CD4-positive, alpha-beta T cell treated with Interleukin-1 beta for 1 hour (primary cell): ENCODE results near the gene NTNG1.

Source experiments
- DNase-seq, 2 donors: peaks; one replicate each; pipeline ENCODE4 v3.0.0-alpha.2; 2020 to 2022

Gene NTNG1

DNA sequence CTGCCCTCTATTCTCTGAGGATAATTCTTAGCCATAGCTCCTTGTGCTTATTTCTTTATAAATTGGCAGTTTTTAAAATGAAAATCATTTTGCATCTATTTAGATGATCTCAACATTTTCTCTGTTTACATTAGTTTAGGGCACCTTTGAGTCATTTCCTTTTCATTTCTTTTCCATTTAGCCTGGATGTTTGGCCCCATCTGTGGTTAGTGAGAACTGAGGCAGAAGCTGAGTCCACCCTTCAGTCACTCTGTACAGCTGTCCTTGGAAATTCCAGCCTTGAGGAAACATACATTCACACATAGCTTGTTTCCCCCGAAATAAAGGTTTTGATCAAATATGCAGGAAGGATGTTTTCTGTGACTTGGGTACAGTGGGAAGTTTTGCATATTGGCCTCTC, 123.7 kb downstream of the NTNG1 start:
- DNase-seq, result no peak

DNA sequence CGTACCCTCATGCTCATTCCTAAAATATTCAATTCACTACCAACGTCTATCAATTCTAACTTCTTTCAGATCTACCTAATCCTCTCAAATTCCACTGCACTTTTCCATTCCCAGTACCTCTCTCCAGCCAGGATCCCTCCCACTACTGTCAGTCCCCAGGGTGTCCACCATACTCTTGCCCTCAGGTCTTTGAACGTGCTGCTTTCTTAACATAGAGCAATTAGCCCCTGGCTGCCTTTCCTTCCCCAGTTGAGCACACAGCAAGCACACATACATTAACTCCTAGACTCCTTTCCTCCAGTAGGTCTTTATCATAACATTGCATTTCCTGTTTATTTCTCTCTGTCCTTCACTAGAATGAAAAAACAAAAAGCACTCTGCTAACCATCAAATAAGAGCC, 126.7 kb downstream of the NTNG1 start:
- DNase-seq, result no peak

DNA sequence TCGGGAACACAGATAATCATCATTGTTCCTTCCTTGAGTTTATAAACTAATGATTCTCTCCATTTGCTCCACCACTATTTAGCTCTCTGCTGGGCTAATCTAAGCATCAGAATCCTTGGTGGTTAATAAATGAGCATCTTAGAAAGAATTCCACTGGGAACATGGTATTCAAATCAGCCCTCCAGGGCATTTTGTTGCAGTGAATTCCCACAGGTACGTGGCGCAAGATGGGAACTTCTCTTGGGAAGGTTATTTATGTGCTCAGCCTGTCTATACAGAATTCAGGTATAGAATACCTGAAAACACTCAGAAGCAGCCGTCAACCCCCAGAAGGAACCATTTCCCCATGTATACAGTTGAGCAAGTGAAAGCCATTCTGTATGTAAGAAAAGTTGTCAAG, 131.5 kb downstream of the NTNG1 start:
- DNase-seq, result no peak

- DNase-seq, result no peak
These were observed 132.7 kb downstream of the NTNG1 start for GRCh38 chr1:107273515-107273914.

GRCh38 chr1:107274227-107274626, 133.4 kb downstream of the NTNG1 start:
- no peak for DNase-seq

DNA sequence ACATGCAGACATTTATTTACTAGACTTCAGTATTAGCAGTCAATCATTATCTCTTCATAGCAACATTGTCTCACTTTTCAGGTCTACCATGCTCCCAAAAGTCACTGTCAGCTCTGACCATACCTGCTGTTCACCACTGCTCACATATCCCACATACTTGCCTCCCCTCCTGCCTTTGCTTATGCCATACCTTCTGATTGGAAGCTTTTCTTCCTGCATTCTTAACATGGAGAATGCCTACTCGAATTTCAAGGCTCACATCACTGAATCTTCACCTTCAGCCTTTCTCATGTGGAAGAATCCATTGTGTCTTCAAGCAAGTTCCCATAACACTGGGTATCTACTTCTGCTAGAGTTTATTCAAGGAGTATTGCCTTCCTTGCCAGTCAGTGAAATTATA, 135.4 kb downstream of the NTNG1 start:
- no peak for DNase-seq

GRCh38 chr1:107277022-107277421, 136.2 kb downstream of the NTNG1 start:
- DNase-seq, result no peak

- DNase-seq, result no peak
These were observed 145.3 kb downstream of the NTNG1 start for GRCh38 chr1:107286125-107286524.

DNA sequence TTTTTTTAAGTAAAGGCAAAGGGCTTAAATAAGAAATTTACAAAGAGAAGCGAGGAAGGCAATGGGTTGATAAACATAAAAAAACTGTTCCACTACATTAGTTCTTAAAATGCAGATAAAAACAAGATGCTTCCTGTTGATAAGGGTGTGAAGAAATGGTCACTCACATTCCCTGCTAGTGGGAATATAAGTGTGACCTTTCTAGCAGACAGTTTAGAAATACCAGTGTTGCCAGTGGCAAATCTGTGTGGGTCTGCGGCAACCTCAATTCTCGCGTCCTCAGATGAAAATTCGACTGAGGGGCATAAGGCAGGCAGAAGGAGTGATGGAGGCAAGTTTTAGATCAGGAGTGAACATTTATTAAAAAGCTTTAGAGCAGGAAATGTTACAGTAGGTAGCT, 151.1 kb downstream of the NTNG1 start:
- no peak for DNase-seq

GRCh38 chr1:107293901-107294613, 153.2 kb downstream of the NTNG1 start:
- DNase-seq, result no peak

DNA sequence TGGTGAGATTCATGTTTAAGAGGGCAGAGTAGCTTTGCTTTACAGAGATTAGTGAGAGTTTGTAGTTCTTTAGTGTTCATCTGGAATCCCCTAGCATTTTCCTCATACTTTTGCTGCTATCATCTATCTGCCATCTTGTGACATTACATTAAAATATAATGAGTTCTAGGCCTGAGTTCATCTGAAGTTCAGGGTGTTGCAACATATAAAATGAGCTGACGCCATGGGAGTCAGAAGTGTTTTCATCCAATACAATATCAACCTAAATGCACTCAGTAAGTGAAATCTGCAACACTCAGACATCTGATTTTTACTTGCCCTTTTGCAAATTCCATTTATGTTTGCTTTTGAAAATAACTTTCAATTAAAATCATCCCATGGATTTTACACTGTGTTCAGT, 153.8 kb downstream of the NTNG1 start:
- no peak for DNase-seq

GRCh38 chr1:107297681-107298080, 156.8 kb downstream of the NTNG1 start:
- DNase-seq, result no peak

DNA sequence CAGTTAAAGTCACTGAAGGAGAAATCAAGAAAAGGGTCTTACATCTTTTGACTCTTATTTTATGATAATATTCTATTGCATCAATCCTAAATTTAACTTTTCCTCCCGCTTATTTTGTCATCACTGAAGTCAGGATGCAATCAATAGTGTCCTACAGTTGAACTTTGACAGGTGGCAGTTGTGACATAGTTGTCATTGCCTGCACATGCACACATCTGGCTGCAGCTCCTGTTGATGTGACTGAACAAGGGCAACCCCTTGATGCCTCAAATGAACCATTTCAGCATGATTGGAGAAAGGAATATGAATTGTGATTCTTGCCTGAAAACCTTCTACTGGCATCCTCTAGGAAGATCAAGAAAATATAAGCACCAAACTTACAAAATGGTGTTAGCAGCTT, 157.7 kb downstream of the NTNG1 start:
- DNase-seq, result no peak

GRCh38 chr1:107299521-107299920, 158.7 kb downstream of the NTNG1 start:
- DNase-seq, result no peak

DNA sequence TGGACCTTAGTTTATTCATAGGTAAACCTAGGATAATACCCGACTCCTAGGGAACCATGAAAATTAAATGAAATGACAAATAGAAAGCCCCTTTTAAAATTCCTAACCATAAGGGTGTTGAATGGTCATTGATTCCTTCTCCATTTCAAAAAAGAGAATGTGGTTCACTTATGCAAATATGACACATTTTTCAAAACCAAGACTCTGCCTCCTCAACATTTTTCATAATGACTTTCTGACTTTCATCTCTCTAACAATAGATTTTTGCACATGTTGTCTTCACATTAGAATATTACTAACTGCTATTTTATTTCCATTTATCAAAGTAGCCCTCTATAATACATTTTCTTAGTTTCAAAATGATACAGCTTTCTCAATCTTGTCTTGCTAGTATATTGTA, 169.1 kb downstream of the NTNG1 start:
- no peak for DNase-seq

DNA sequence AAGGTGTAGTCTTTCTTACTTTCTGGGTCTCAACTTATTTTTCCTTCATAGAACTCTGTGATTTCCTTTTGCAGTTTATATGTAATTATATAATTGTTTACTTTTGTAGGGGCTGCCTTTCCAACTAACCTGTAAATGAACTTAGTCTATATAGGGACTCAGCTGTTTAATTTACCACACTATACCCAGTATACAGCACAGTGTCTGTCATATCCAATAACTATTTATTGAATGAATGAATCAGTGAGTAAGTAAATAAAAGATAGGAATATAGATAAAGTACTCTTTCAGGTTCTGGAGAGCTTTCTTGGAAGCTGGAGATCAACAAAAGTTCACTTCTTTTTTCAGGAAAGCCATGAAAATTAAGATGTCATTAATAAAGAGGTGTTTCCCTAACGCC, 174.8 kb downstream of the NTNG1 start:
- DNase-seq, result no peak

GRCh38 chr1:107318932-107319331, 178.1 kb downstream of the NTNG1 start:
- no peak for DNase-seq

DNA sequence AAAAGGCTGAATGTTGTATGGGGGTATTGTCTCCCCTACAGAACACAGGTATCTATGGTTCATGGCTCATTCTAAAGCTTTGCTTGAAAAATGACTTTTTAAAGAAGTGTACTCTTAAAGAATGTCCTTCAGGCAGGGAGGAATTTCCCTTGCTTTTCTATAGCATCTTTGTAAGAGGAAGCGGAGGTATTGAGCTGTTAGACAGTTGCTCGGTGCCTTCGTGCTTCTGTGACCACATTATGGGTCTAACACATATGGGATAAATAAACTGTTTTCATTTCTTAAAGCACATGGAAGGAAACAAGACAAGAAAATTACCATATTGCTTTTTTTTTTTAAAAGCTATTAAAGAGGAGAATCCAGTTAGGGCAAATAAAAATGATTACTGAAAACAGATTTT, 182.9 kb downstream of the NTNG1 start:
- no peak for DNase-seq

DNA sequence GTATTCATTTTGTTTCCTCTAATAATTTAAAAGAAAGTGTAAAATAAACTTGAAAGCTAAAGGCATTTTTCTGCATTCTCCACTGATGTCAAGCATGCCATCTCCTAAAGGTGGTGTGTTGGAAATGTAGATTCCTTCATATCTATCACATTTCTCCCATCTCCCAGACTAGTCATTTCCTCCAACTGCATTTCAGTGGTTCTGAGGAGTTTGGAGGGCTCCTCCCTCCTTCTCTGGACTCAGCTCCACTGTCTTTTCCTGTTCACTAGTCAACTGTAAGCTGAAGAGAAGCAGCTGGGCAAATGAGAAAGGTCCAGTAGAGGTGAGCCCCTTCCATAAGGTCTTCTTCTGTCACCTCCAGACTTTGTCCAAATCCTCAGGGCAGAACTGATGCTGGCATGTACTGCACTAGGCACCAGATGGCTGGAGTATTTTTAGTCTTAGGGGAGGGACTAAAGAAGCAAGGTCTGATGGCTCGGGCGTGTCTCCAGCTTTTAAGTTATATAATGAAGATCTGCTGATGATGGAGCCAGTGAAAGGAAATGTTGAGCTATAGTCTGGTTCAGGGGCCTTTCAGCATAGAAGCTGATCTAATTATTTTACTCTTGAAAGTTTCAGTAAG, 186.1 kb downstream of the NTNG1 start:
- DNase-seq, result no peak

DNA sequence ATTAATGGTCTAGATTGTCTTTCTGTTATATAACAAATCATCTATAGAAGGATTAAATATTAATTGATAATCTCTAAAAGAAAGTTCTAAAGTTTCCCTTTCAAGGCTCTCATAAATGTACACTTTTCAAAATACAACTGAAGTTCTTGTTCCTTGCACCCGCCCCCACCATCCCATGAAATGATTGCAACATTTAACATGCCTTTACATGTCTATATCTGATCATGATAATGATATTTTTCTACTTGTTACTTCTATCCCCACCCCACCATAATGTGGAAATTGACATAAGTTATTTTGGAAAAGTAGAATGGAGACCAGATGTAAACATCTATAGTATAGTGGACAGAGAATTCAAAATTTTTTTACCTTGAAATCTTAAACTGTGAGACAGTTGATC, 186.6 kb downstream of the NTNG1 start:
- DNase-seq, result no peak

DNA sequence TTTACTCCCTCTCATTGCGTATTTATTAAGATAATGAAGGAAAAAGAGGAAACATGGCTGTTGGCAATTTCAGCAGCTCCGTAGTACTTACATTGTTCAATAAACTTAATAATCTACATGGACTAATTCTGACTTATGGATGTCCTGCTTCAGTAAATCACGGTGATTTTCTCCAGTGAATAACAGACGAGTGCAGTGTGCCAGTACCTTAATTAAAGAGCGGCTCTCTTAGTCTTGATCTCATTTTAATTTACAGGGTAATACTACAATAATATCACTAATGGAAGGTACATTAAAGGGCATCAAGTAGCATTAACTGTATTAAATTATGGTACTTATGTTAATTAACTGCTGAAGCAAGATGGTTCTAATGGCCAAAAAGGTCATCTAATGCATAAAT, 187.2 kb downstream of the NTNG1 start:
- no peak for DNase-seq

DNA sequence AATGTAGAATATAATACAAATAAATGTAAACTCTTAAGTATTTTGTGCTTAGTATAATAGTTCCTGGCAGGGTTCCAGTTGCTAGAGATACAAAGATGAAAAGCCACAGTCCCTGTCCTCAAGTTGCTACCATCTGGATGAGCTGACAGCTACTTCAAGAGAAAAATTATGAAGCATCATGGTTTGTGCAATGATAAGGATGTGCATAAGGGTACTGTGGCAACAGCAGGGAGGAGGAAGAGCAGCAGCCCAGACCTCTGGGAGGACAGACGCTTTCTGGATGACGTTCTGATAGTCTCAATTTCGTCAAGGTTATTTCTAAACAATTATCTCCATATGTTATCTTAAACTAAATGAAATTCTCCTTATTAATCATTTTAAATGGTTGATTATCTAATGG, 198.9 kb downstream of the NTNG1 start:
- DNase-seq, result no peak

DNA sequence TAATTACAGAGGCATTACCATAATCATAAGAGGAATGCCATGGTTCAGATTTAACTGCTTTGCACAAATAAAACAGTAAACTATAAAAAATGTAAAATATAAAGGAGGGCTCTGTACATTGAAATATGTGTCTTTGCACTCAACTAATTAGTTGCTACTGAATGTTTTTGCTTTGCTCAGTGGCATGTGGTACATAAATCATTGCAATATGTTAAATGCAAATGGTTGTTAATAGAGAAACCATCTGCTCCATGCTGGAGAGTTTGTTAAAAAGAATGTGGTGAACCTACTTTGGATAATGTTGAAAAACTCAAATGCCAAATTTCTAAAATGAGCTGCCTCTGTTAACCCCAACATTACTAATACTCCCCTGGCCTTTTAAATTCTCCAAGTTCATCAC, 201.5 kb downstream of the NTNG1 start:
- DNase-seq, result no peak

- no peak for DNase-seq
These were observed 201.9 kb downstream of the NTNG1 start for GRCh38 chr1:107342768-107343167.

DNA sequence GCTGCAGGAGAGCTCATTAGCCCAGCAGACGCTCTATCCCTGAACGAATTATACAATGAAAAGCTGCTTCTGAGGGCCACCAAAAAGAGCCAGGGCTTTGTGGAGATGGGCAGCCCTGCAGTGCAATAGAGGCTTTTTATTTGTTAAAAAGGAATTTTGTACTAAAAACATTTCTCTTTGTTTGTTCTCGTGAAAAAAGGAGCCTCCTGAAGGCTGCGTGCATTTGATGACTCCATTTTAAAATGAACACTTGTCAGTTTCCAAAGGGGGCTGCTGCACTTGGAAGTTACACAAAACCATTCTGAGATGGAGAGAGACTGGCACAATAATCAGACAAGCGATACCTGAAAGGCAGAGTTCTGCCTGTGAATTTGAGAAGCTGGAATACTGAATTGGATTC, 202.8 kb downstream of the NTNG1 start:
- no peak for DNase-seq
